ENCODE data around the gene C17orf113. TPM values are rescaled to one million over a fixed set of nuclear protein-coding genes. Genes with fewer than 3 reads are reported as not detected.
A peak's percentile ranks its signal among the peaks of the same experiment; 100 is the strongest.

C17orf113 gene
- total and polyA plus RNA-seq, 2 of the 13 experiments (the other 11 are each of a cell fraction or from before 2014, with no cell fraction given): 0.87 to 1.1 TPM

DNA sequence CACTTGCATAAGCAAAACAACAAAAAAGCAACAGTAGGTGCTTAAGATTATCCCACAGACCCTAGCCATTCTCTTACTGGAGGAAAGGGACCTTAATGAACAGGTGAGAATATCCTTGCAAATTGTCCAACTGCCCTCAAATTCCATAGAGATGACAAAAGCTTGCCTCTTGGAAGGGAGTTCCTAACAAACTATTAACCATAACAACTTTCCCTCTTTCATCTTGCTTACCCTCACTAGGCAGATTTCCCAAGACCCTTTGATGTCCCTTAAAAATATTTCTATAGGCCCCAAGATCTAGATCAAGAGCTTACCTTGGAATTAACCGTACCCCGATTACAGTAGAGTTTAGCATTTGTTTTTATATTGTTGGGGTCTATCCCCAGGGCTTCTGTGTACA, 62.0 kb downstream of the C17orf113 start:
- H2AFZ ChIP-seq (ENCODE audit: low read length): no peak overlapping the region
- H3K4me1 ChIP-seq (ENCODE audit: insufficient read depth, low read length): peaks cover 36% of the 10 kb centered on the region
- no peak for TF ChIP-seq YY1 (IDR thresholded peaks at IDR 0.05; ENCODE audit: insufficient read depth, insufficient replicate concordance, low read depth, low read length)
- TF ChIP-seq, protein P1, sequence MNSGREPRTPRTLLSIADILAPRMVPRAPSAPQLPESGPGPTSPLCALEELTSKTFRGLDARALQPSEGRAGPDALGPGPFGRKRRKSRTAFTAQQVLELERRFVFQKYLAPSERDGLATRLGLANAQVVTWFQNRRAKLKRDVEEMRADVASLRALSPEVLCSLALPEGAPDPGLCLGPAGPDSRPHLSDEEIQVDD (CRISPR knock-in tag; IDR thresholded peaks at IDR 0.05; ENCODE audit: borderline replicate concordance): no peak
- TF ChIP-seq ZNF660 (CRISPR knock-in tag; IDR thresholded peaks at IDR 0.05; ENCODE audit: borderline replicate concordance, low read depth): no peak
- TF ChIP-seq, protein P2, sequence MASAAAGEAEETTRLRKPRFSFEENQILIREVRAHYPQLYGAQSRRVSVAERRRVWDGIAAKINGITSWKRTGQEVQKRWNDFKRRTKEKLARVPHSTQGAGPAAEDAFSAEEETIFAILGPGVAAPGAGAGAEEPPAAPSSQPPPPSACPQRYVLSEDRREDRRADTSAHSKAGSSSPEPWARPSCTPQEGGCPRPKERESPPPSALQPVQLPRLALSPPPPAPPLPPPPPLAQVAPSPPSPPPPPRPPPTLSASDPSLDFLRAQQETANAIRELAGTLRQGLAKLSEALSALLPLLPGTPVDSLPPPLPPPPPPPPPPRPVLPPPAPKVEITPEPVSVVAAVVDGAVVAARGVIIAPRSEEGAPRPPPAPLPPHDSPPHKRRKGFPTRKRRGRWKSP (CRISPR knock-in tag; IDR thresholded peaks at IDR 0.05): no peak
- no peak for TF ChIP-seq ZNF556 (CRISPR knock-in tag; IDR thresholded peaks at IDR 0.05; ENCODE audit: borderline replicate concordance)
- TF ChIP-seq RBM22 (optimal IDR thresholded peaks at IDR 0.05; ENCODE audit: low read length): peak; percentile 37
- TF ChIP-seq, protein P3, sequence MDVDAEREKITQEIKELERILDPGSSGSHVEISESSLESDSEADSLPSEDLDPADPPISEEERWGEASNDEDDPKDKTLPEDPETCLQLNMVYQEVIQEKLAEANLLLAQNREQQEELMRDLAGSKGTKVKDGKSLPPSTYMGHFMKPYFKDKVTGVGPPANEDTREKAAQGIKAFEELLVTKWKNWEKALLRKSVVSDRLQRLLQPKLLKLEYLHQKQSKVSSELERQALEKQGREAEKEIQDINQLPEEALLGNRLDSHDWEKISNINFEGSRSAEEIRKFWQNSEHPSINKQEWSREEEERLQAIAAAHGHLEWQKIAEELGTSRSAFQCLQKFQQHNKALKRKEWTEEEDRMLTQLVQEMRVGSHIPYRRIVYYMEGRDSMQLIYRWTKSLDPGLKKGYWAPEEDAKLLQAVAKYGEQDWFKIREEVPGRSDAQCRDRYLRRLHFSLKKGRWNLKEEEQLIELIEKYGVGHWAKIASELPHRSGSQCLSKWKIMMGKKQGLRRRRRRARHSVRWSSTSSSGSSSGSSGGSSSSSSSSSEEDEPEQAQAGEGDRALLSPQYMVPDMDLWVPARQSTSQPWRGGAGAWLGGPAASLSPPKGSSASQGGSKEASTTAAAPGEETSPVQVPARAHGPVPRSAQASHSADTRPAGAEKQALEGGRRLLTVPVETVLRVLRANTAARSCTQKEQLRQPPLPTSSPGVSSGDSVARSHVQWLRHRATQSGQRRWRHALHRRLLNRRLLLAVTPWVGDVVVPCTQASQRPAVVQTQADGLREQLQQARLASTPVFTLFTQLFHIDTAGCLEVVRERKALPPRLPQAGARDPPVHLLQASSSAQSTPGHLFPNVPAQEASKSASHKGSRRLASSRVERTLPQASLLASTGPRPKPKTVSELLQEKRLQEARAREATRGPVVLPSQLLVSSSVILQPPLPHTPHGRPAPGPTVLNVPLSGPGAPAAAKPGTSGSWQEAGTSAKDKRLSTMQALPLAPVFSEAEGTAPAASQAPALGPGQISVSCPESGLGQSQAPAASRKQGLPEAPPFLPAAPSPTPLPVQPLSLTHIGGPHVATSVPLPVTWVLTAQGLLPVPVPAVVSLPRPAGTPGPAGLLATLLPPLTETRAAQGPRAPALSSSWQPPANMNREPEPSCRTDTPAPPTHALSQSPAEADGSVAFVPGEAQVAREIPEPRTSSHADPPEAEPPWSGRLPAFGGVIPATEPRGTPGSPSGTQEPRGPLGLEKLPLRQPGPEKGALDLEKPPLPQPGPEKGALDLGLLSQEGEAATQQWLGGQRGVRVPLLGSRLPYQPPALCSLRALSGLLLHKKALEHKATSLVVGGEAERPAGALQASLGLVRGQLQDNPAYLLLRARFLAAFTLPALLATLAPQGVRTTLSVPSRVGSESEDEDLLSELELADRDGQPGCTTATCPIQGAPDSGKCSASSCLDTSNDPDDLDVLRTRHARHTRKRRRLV (CRISPR knock-in tag; IDR thresholded peaks at IDR 0.05): no peak
- WGBS (ENCODE audit: low lambda C conversion rate): 95% methylated on average over 2 of the region's 2 CpGs
- BruUV-seq (replicated peaks): no TSS peak
- ChIA-PET POLR2A (interaction anchor here (2.3 to 3.6 kb wide), 3 partner anchors 21 to 32 kb away, joined by 12 to 30 read pairs (median 28); partner anchors contain the start of genes CNP, DNAJC7 and NKIRAS2), CTCF (ENCODE audit: low intra/inter-chr PET ratio, low total read pairs) (no interaction called here)
- in situ Hi-C loops (cut with HindIII; ENCODE audit: extremely low pct_ligation_motif_present, low pct_unique_long_range_greater_than_20kb): no loop called here
- no peak overlapping the region for H3K9ac ChIP-seq (ENCODE audit: insufficient read depth, low read depth, low read length)
- intact Hi-C loops (cut with micrococcal nuclease; ENCODE audit: unreplicated experiment): no loop called here
- no peaks in the 10 kb centered on the region for H3K27me3 ChIP-seq (ENCODE audit: control insufficient read depth in 1 of 2, insufficient read depth in 2 of 2, low read length in 2 of 2)
- peaks cover 49 to 85% of the 10 kb centered on the region in 2 experiments for H3K36me3 ChIP-seq (replicated peaks in 1 of 2; ENCODE audit: control insufficient read depth in 1 of 2, insufficient read depth in 2 of 2, low read length in 2 of 2)
- ATAC-seq (no peak), DNase-seq (ENCODE audit: low spot score) (no peak), FAIRE-seq (no peak)
- no peak overlapping the region for H3K27ac ChIP-seq (ENCODE audit: extremely low read length, insufficient read depth, low read length)
- no peaks in the 10 kb centered on the region; the same call in 1 of the 2 replicates for H4K20me1 ChIP-seq (ENCODE audit: insufficient read depth, low read length)
- no peak overlapping the region for H3K4me2 ChIP-seq (ENCODE audit: low read depth, low read length)
- H3K79me2 ChIP-seq (ENCODE audit: insufficient read depth, low read length): no peaks in the 10 kb centered on the region
- no peak overlapping the region for H3K4me3 ChIP-seq (replicated peaks in 1 of 3; ENCODE audit: insufficient read depth in 1 of 3, low read depth in 2 of 3, low read length in 3 of 3)
- H3K9me3 ChIP-seq (ENCODE audit: low read length): no peaks in the 10 kb centered on the region

Other genes with a start within 250 kb of the C17orf113 start
- 13.5 and 37.1 TPM in 2 replicates for gene P3H4, start 238.7 kb downstream of the C17orf113 start, total RNA-seq (2016; rRNA removed; fragmentation: Illumina TruSeq; extraction: Trizol)
- gene P3H4, start 238.7 kb downstream of the C17orf113 start, polyA plus RNA-seq (2011; rRNA removed): 50.6 and 54.9 TPM in 2 replicates
- gene FKBP10, start 237.6 kb downstream of the C17orf113 start, total RNA-seq (2016; rRNA removed; fragmentation: Illumina TruSeq; extraction: Trizol): 46.5 and 149 TPM in 2 replicates
- gene FKBP10, start 237.6 kb downstream of the C17orf113 start, polyA plus RNA-seq (2011; rRNA removed): 543 and 573 TPM in 2 replicates
- 92.1 and 104 TPM in 2 replicates for gene NT5C3B, start 214.4 kb downstream of the C17orf113 start, total RNA-seq (2016; rRNA removed; fragmentation: Illumina TruSeq; extraction: Trizol)
- gene NT5C3B, start 214.4 kb downstream of the C17orf113 start, polyA plus RNA-seq (2011; rRNA removed): 119 and 126 TPM in 2 replicates
- 0.04 TPM in 1 of 2 replicates, not detected in the other for gene KLHL10, start 212.8 kb downstream of the C17orf113 start, total RNA-seq (2016; rRNA removed; fragmentation: Illumina TruSeq; extraction: Trizol)
- gene KLHL10, start 212.8 kb downstream of the C17orf113 start, polyA plus RNA-seq (2011; rRNA removed): 0.05 and 0.08 TPM in 2 replicates
- 27.5 and 37.1 TPM in 2 replicates for gene KLHL11, start 185.2 kb downstream of the C17orf113 start, total RNA-seq (2016; rRNA removed; fragmentation: Illumina TruSeq; extraction: Trizol)
- 7.4 and 7.7 TPM in 2 replicates for gene KLHL11, start 185.2 kb downstream of the C17orf113 start, polyA plus RNA-seq (2011; rRNA removed)
- gene ACLY, start 131.7 kb downstream of the C17orf113 start, total RNA-seq (2016; rRNA removed; fragmentation: Illumina TruSeq; extraction: Trizol): 218 and 277 TPM in 2 replicates
- gene ACLY, start 131.7 kb downstream of the C17orf113 start, polyA plus RNA-seq (2011; rRNA removed): 111 and 143 TPM in 2 replicates
- 0.53 and 0.60 TPM in 2 replicates for gene ODAD4, start 120.0 kb downstream of the C17orf113 start, total RNA-seq (2016; rRNA removed; fragmentation: Illumina TruSeq; extraction: Trizol)
- 0.48 and 0.73 TPM in 2 replicates for gene ODAD4, start 120.0 kb downstream of the C17orf113 start, polyA plus RNA-seq (2011; rRNA removed)
- 161 and 170 TPM in 2 replicates for gene CNP, start 83.8 kb downstream of the C17orf113 start, total RNA-seq (2016; rRNA removed; fragmentation: Illumina TruSeq; extraction: Trizol)
- gene CNP, start 83.8 kb downstream of the C17orf113 start, polyA plus RNA-seq (2011; rRNA removed): 97.2 and 105 TPM in 2 replicates
- gene DNAJC7, start 33.2 kb downstream of the C17orf113 start, total RNA-seq (2016; rRNA removed; fragmentation: Illumina TruSeq; extraction: Trizol): 132 and 179 TPM in 2 replicates
- 47.7 and 54.7 TPM in 2 replicates for gene DNAJC7, start 33.2 kb downstream of the C17orf113 start, polyA plus RNA-seq (2011; rRNA removed)
- 26.8 and 27.9 TPM in 2 replicates for gene NKIRAS2, start 30.5 kb downstream of the C17orf113 start, total RNA-seq (2016; rRNA removed; fragmentation: Illumina TruSeq; extraction: Trizol)
- gene NKIRAS2, start 30.5 kb downstream of the C17orf113 start, polyA plus RNA-seq (2011; rRNA removed): 42.0 and 48.5 TPM in 2 replicates
- 2.3 TPM in 2 replicates for gene ZNF385C, start 47.9 kb upstream of the C17orf113 start, total RNA-seq (2016; rRNA removed; fragmentation: Illumina TruSeq; extraction: Trizol)
- gene ZNF385C, start 47.9 kb upstream of the C17orf113 start, polyA plus RNA-seq (2011; rRNA removed): 5.8 and 6.1 TPM in 2 replicates
- gene DHX58, start 62.1 kb upstream of the C17orf113 start, total RNA-seq (2016; rRNA removed; fragmentation: Illumina TruSeq; extraction: Trizol): 3.9 and 6.7 TPM in 2 replicates
- gene DHX58, start 62.1 kb upstream of the C17orf113 start, polyA plus RNA-seq (2011; rRNA removed): 7.8 and 13.5 TPM in 2 replicates
- gene KAT2A, start 70.8 kb upstream of the C17orf113 start, total RNA-seq (2016; rRNA removed; fragmentation: Illumina TruSeq; extraction: Trizol): 20.2 and 29.1 TPM in 2 replicates
- gene KAT2A, start 70.8 kb upstream of the C17orf113 start, polyA plus RNA-seq (2011; rRNA removed): 90.4 and 126 TPM in 2 replicates
- gene HSPB9, start 72.2 kb upstream of the C17orf113 start, total RNA-seq (2016; rRNA removed; fragmentation: Illumina TruSeq; extraction: Trizol): 0.13 and 0.24 TPM in 2 replicates
- gene HSPB9, start 72.2 kb upstream of the C17orf113 start, polyA plus RNA-seq (2011; rRNA removed): 0.05 and 0.31 TPM in 2 replicates
- gene RAB5C, start 104.4 kb upstream of the C17orf113 start, total RNA-seq (2016; rRNA removed; fragmentation: Illumina TruSeq; extraction: Trizol): 110 and 136 TPM in 2 replicates
- gene RAB5C, start 104.4 kb upstream of the C17orf113 start, polyA plus RNA-seq (2011; rRNA removed): 123 and 129 TPM in 2 replicates
- gene KCNH4, start 130.5 kb upstream of the C17orf113 start, total RNA-seq (2016; rRNA removed; fragmentation: Illumina TruSeq; extraction: Trizol): 0.09 TPM in 1 of 2 replicates, not detected in the other
- 0.01 and 0.04 TPM in 2 replicates for gene KCNH4, start 130.5 kb upstream of the C17orf113 start, polyA plus RNA-seq (2011; rRNA removed)
- not detected in 2 replicates for gene HCRT, start 134.9 kb upstream of the C17orf113 start, total RNA-seq (2016; rRNA removed; fragmentation: Illumina TruSeq; extraction: Trizol)
- gene HCRT, start 134.9 kb upstream of the C17orf113 start, polyA plus RNA-seq (2011; rRNA removed): not detected in 2 replicates
- 8.8 and 22.5 TPM in 2 replicates for gene GHDC, start 143.9 kb upstream of the C17orf113 start, total RNA-seq (2016; rRNA removed; fragmentation: Illumina TruSeq; extraction: Trizol)
- 15.4 and 25.6 TPM in 2 replicates for gene GHDC, start 143.9 kb upstream of the C17orf113 start, polyA plus RNA-seq (2011; rRNA removed)
- 17.2 and 21.0 TPM in 2 replicates for gene STAT5B, start 225.8 kb upstream of the C17orf113 start, total RNA-seq (2016; rRNA removed; fragmentation: Illumina TruSeq; extraction: Trizol)
- gene STAT5B, start 225.8 kb upstream of the C17orf113 start, polyA plus RNA-seq (2011; rRNA removed): 42.8 and 44.8 TPM in 2 replicates
- gene STAT5A, start 237.9 kb upstream of the C17orf113 start, total RNA-seq (2016; rRNA removed; fragmentation: Illumina TruSeq; extraction: Trizol): 4.1 and 4.5 TPM in 2 replicates
- 1.2 and 1.4 TPM in 2 replicates for gene STAT5A, start 237.9 kb upstream of the C17orf113 start, polyA plus RNA-seq (2011; rRNA removed)

Data from HepG2 (cell line).